Measurements from ENCODE around the gene GUCA2B.

GUCA2B gene

GRCh38 chr1:42109600-42109999, 43.6 kb upstream of the GUCA2B start:
- TF ChIP-seq SPI1 (IDR thresholded peaks at IDR 0.05; ENCODE audit: borderline replicate concordance, low read depth) (no peak), GABPA (IDR thresholded peaks at IDR 0.05; ENCODE audit: low read depth) (no peak), POLR2AphosphoS5 (IDR thresholded peaks at IDR 0.05; ENCODE audit: low read depth) (no peak)
- TF ChIP-seq, protein P1, sequence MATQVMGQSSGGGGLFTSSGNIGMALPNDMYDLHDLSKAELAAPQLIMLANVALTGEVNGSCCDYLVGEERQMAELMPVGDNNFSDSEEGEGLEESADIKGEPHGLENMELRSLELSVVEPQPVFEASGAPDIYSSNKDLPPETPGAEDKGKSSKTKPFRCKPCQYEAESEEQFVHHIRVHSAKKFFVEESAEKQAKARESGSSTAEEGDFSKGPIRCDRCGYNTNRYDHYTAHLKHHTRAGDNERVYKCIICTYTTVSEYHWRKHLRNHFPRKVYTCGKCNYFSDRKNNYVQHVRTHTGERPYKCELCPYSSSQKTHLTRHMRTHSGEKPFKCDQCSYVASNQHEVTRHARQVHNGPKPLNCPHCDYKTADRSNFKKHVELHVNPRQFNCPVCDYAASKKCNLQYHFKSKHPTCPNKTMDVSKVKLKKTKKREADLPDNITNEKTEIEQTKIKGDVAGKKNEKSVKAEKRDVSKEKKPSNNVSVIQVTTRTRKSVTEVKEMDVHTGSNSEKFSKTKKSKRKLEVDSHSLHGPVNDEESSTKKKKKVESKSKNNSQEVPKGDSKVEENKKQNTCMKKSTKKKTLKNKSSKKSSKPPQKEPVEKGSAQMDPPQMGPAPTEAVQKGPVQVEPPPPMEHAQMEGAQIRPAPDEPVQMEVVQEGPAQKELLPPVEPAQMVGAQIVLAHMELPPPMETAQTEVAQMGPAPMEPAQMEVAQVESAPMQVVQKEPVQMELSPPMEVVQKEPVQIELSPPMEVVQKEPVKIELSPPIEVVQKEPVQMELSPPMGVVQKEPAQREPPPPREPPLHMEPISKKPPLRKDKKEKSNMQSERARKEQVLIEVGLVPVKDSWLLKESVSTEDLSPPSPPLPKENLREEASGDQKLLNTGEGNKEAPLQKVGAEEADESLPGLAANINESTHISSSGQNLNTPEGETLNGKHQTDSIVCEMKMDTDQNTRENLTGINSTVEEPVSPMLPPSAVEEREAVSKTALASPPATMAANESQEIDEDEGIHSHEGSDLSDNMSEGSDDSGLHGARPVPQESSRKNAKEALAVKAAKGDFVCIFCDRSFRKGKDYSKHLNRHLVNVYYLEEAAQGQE (IDR thresholded peaks at IDR 0.05; ENCODE audit: insufficient replicate concordance, low read depth), result no peak
- TF ChIP-seq, protein P2, sequence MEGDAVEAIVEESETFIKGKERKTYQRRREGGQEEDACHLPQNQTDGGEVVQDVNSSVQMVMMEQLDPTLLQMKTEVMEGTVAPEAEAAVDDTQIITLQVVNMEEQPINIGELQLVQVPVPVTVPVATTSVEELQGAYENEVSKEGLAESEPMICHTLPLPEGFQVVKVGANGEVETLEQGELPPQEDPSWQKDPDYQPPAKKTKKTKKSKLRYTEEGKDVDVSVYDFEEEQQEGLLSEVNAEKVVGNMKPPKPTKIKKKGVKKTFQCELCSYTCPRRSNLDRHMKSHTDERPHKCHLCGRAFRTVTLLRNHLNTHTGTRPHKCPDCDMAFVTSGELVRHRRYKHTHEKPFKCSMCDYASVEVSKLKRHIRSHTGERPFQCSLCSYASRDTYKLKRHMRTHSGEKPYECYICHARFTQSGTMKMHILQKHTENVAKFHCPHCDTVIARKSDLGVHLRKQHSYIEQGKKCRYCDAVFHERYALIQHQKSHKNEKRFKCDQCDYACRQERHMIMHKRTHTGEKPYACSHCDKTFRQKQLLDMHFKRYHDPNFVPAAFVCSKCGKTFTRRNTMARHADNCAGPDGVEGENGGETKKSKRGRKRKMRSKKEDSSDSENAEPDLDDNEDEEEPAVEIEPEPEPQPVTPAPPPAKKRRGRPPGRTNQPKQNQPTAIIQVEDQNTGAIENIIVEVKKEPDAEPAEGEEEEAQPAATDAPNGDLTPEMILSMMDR (IDR thresholded peaks at IDR 0.05; ENCODE audit: insufficient read depth, low read length), result no peak
- H3K27ac ChIP-seq (replicated peaks), result no peak overlapping the region
- no peak for DNase-seq (ENCODE audit: low read depth in 1 of 2, low spot score in 1 of 2)
- no peaks in the 10 kb centered on the region for H3K27me3 ChIP-seq (ENCODE audit: insufficient read depth, poor library complexity, severe bottlenecking)
- H3K4me3 ChIP-seq (replicated peaks; ENCODE audit: insufficient read depth, low read length), result no peak overlapping the region

GRCh38 chr1:42114229-42114628, 39.0 kb upstream of the GUCA2B start:
- Histone ChIP-seq H3K27me3 (ENCODE audit: insufficient read depth, poor library complexity, severe bottlenecking) (peaks cover 2% of the 10 kb centered on the region), H3K4me3 (replicated peaks; ENCODE audit: insufficient read depth, low read length) (no peak overlapping the region), H3K27ac (replicated peaks) (no peak overlapping the region)
- TF ChIP-seq POLR2AphosphoS5 (IDR thresholded peaks at IDR 0.05; ENCODE audit: low read depth) (no peak), GABPA (IDR thresholded peaks at IDR 0.05; ENCODE audit: low read depth) (no peak), SPI1 (IDR thresholded peaks at IDR 0.05; ENCODE audit: borderline replicate concordance, low read depth) (no peak)
- TF ChIP-seq, protein P1 (IDR thresholded peaks at IDR 0.05; ENCODE audit: insufficient replicate concordance, low read depth), result no peak
- TF ChIP-seq, protein P2 (IDR thresholded peaks at IDR 0.05; ENCODE audit: insufficient read depth, low read length), result no peak
- no peak for DNase-seq (ENCODE audit: low read depth in 1 of 2, low spot score in 1 of 2)

GRCh38 chr1:42117214-42117613, 36.0 kb upstream of the GUCA2B start:
- no peak for DNase-seq (ENCODE audit: low read depth in 1 of 2, low spot score in 1 of 2)
- TF ChIP-seq GABPA (IDR thresholded peaks at IDR 0.05; ENCODE audit: low read depth) (no peak), SPI1 (IDR thresholded peaks at IDR 0.05; ENCODE audit: borderline replicate concordance, low read depth) (no peak)
- TF ChIP-seq, protein P1 (IDR thresholded peaks at IDR 0.05; ENCODE audit: insufficient replicate concordance, low read depth), result no peak
- TF ChIP-seq, protein P2 (IDR thresholded peaks at IDR 0.05; ENCODE audit: insufficient read depth, low read length), result no peak
- H3K4me3 ChIP-seq (replicated peaks; ENCODE audit: insufficient read depth, low read length), result no peak overlapping the region
- no peak overlapping the region for H3K27ac ChIP-seq (replicated peaks)
- H3K27me3 ChIP-seq (ENCODE audit: insufficient read depth, poor library complexity, severe bottlenecking), result peaks cover 2% of the 10 kb centered on the region
